ENCODE measurements around the gene RAB39A.

- no peak for TF ChIP-seq CTCF (IDR thresholded peaks at IDR 0.05)
- no peak for TF ChIP-seq POLR2A (IDR thresholded peaks at IDR 0.05)
Observed at GRCh38 chr11:107931206-107931605, 3.0 kb downstream of the RAB39A start.
